Neural cell (in vitro differentiated cells): ENCODE results near the gene GGTLC1.

ENCODE experiments used
- CTCF ChIP-seq: fragments of 450-650 bp; IDR thresholded peaks from 2 replicates; pipeline ENCODE4 v1.5.1; 2014; ENCODE audit warnings: antibody characterized with exemption, mild to moderate bottlenecking, moderate library complexity; ENCODE audit not compliant: poor library complexity, severe bottlenecking
- EZH2 ChIP-seq: fragments of 200-600, 300-800 bp; shearing (Covaris generic), sonication (generic); IDR thresholded peaks from 2 replicates; pipeline ENCODE4 v1.6.1; 2014; ENCODE audit warnings: antibody characterized with exemption, low read length, borderline replicate concordance, mild to moderate bottlenecking; ENCODE audit not compliant: insufficient read depth, poor library complexity, severe bottlenecking
- MXI1 ChIP-seq: fragments of 450-650 bp; conservative IDR thresholded peaks from 2 replicates; pipeline ENCODE4 v1.6.1; 2014; ENCODE audit warnings: antibody characterized with exemption, mild to moderate bottlenecking; ENCODE audit not compliant: poor library complexity, severe bottlenecking
- SMC3 ChIP-seq: fragments of 450-650 bp; conservative IDR thresholded peaks from 2 replicates; pipeline ENCODE4 v1.6.1; 2014; ENCODE audit warnings: antibody characterized with exemption, mild to moderate bottlenecking, moderate library complexity; ENCODE audit not compliant: poor library complexity

GRCh38 chr20:23966298-23966697 lies 22.3 kb downstream of the GGTLC1 start:
- TF ChIP-seq CTCF: no peak
- no peak for TF ChIP-seq MXI1
- no peak for TF ChIP-seq EZH2
- no peak for TF ChIP-seq SMC3
